Measurements from ENCODE around the gene ERP29. TPM values are rescaled to one million over a fixed set of nuclear protein-coding genes. Genes with fewer than 3 reads are reported as not detected.

ERP29 gene
- total RNA-seq, 2 donors from 2014 or later, result 42.5 to 50.8 TPM

- ATAC-seq, result no peak
- Histone ChIP-seq H3K9me3 (no peaks in the 10 kb centered on the region), H3K27me3 (no peaks in the 10 kb centered on the region), H3K27ac (no peak overlapping the region), H3K36me3 (replicated peaks in 1 of 2; ENCODE audit: insufficient read depth in 1 of 2, low read depth in 2 of 2) (peaks cover 11 to 18% of the 10 kb centered on the region in 2 donors), H3K4me1 (no peaks in the 10 kb centered on the region), H3K4me3 (no peak overlapping the region)
- intact Hi-C loops (cut with DNase I), result no loop called here
- TF ChIP-seq POLR2A (IDR thresholded peaks at IDR 0.05), result no peak
- TF ChIP-seq, protein P1, sequence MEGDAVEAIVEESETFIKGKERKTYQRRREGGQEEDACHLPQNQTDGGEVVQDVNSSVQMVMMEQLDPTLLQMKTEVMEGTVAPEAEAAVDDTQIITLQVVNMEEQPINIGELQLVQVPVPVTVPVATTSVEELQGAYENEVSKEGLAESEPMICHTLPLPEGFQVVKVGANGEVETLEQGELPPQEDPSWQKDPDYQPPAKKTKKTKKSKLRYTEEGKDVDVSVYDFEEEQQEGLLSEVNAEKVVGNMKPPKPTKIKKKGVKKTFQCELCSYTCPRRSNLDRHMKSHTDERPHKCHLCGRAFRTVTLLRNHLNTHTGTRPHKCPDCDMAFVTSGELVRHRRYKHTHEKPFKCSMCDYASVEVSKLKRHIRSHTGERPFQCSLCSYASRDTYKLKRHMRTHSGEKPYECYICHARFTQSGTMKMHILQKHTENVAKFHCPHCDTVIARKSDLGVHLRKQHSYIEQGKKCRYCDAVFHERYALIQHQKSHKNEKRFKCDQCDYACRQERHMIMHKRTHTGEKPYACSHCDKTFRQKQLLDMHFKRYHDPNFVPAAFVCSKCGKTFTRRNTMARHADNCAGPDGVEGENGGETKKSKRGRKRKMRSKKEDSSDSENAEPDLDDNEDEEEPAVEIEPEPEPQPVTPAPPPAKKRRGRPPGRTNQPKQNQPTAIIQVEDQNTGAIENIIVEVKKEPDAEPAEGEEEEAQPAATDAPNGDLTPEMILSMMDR (IDR thresholded peaks at IDR 0.05), result no peak
- no peak for DNase-seq
- 40 to 69% methylated on average over 2 of the region's 2 CpGs for WGBS, 2 donors
Measured at GRCh38 chr12:112061137-112061536, 47.9 kb downstream of the ERP29 start.

DNA sequence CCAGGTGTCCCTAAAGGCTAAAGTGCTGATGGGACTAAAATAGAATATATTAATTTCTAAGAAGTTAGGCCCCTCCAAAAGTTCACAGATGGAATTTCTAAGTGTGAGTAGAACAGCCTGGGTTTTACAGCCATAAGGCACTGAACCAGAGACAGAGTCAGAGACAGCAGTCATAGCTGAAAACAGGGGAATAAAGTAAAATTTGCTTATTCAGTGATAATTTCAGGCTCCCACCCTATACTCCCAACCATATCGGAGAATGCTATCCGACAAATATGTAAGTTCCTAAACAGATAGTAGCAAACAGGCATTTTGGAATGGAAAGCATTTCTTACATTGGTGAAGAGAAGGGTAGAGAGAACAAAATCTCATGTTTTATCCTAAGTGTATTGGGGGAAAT, 50.0 kb downstream of the ERP29 start:
- intact Hi-C loops (cut with DNase I), result no loop called here
- no peaks in the 10 kb centered on the region for H3K27me3 ChIP-seq
- 95 to 100% methylated on average over 2 of the region's 2 CpGs for WGBS, 2 donors
- H3K27ac ChIP-seq, result no peak overlapping the region
- H3K4me3 ChIP-seq, result no peak overlapping the region
- ATAC-seq, result no peak
- H3K36me3 ChIP-seq (replicated peaks in 1 of 2; ENCODE audit: insufficient read depth in 1 of 2, low read depth in 2 of 2), result peaks cover 15 to 25% of the 10 kb centered on the region in 2 donors
- no peaks in the 10 kb centered on the region for H3K4me1 ChIP-seq
- DNase-seq, result no peak
- no peaks in the 10 kb centered on the region for H3K9me3 ChIP-seq
- TF ChIP-seq POLR2A (IDR thresholded peaks at IDR 0.05), result no peak
- TF ChIP-seq, protein P1 (IDR thresholded peaks at IDR 0.05), result no peak

DNA sequence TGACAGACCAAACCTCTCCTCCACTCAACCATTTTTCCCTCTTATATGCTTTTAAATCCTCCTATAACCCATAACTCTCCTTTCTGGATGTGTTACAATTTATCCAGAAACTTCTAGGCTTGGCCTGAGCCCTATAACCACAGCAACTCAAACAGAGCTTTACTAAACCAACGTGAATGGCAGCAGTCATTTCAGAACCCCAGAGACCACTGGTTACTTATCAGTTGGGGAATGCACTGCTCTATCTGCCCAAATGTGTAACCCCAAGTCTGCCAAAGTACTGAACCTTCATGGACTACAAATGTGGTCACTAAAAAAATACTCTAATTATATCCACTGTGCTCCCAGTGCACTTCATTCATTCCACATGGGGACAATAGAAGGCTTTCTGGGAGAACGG, 53.3 kb downstream of the ERP29 start:
- ATAC-seq, result no peak

More for the DNA sequence above, 53.3 kb downstream of the ERP29 start:
- Histone ChIP-seq H3K9me3 (no peaks in the 10 kb centered on the region), H3K27me3 (no peaks in the 10 kb centered on the region), H3K36me3 (replicated peaks in 1 of 2; ENCODE audit: insufficient read depth in 1 of 2, low read depth in 2 of 2) (peaks cover 11 to 39% of the 10 kb centered on the region in 2 donors), H3K4me1 (no peaks in the 10 kb centered on the region), H3K27ac (no peak overlapping the region), H3K4me3 (no peak overlapping the region)
- TF ChIP-seq, protein P1 (IDR thresholded peaks at IDR 0.05), result no peak
- no peak for TF ChIP-seq POLR2A (IDR thresholded peaks at IDR 0.05)
- no peak for DNase-seq
- intact Hi-C loops (cut with DNase I), result no loop called here
- 68 to 80% methylated on average over 2 of the region's 2 CpGs for WGBS, 2 donors

Small RNAs within 50 kb of the gene (microRNA-seq; reads per million reads assigned to microRNA genes)
- gene MIR3657 (ENCODE audit: borderline number of aligned reads in 2 of 2, borderline replicate concordance in 2 of 2), result 0 reads per million in 2 donors

Small RNAs within 50 kb of the gene (small RNA-seq; reads per million reads assigned to genes)
- not detected for gene AC004024.1
- gene MIR3657, result not detected
- gene RF00019, result not detected

Other genes starting within 250 kb of the ERP29 start
- 10 to 100 TPM; 48.8 to 57.3 TPM for gene ALDH2, start 246.5 kb upstream of the ERP29 start, total RNA-seq
- 10 to 100 TPM; 17.1 to 43.2 TPM for gene MAPKAPK5, start 171.2 kb upstream of the ERP29 start, total RNA-seq
- gene TMEM116, start 261 bp upstream of the ERP29 start, total RNA-seq, result 1 to 10 TPM; 4.6 to 8.0 TPM
- 10 to 100 TPM; 12.5 to 17.6 TPM for gene NAA25, start 95.4 kb downstream of the ERP29 start, total RNA-seq
- 10 to 100 TPM; 13.2 to 15.3 TPM for gene TRAFD1, start 112.1 kb downstream of the ERP29 start, total RNA-seq